ENCODE data around the gene TNS1. TPM values are rescaled to one million over a fixed set of nuclear protein-coding genes. Genes with fewer than 3 reads are reported as not detected.

Gene TNS1
- total RNA-seq, 1 donor, result 39.0 TPM

- DNase-seq (ENCODE audit: low read depth in 2 of 3, low spot score in 2 of 3), result peak in 1 of 3 donors; percentile 19
Measured at GRCh38 chr2:217761645-217762277, 241.0 kb downstream of the TNS1 start.

DNA sequence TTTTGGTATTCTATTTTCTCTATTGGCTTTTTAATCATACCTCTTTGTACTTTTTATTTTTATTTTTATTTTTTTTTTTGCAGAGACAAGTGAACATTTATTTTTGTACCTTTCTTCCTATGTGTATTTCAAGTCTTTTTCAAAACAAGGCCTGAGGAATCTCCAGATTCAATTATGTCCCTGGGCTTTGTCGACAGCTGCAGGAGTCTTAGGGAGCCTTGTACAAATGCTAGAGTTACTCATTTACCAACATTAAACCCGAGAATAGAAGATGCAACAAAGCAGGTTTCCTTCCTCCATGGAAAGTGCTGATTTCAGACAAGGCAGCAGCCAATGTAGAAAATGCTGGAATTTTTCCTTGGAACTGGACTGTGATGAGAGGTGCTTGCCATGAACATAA is 242.8 kb downstream of the TNS1 start:
- no peak for DNase-seq (ENCODE audit: low read depth in 2 of 3, low spot score in 2 of 3)

- DNase-seq (ENCODE audit: low read depth in 2 of 3, low spot score in 2 of 3), result no peak
Measured at GRCh38 chr2:217757108-217757463, 245.7 kb downstream of the TNS1 start.

GRCh38 chr2:217756375-217757107 is 246.3 kb downstream of the TNS1 start:
- peak; percentile 45 to 74 (median 70) for DNase-seq (ENCODE audit: low read depth in 2 of 3, low spot score in 2 of 3)

DNA sequence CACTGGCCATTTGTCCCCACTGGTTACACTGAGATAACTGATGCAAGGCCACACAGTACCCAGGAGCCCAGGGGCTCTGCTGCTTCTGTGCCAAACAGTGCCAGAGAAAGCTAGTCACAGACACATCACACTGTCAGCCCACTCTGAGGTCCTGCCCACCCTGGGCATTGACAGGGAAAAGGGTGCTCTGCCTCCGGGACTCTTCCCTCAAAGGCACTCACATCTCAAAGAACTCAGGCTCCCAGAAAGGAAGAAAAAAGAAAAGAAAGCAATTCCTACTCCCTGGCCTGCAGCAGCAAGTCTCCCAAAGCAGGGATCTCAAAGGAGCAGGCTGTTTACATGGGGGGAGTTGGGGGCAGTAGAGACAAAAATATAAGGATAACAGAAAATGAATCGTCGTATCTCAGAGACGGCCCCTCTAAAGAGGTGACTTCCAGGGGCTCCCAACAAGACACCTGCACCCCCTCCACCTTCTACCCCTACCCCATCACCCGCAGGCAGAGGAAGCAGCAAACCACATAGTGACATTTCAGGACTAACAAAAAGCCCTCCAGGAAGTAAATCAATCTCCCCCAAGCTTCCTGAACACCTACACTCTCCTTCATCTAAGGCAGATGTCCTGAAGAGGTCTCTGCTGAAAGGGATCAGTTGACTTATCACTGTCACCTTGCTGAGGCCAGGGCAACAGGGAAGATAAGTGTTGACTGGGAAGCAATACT is 247.6 kb downstream of the TNS1 start:
- no peak for DNase-seq (ENCODE audit: low read depth in 2 of 3, low spot score in 2 of 3)

- no peak for DNase-seq (ENCODE audit: low read depth in 2 of 3, low spot score in 2 of 3)
Measured at GRCh38 chr2:217753460-217754200, 249.2 kb downstream of the TNS1 start.

DNA sequence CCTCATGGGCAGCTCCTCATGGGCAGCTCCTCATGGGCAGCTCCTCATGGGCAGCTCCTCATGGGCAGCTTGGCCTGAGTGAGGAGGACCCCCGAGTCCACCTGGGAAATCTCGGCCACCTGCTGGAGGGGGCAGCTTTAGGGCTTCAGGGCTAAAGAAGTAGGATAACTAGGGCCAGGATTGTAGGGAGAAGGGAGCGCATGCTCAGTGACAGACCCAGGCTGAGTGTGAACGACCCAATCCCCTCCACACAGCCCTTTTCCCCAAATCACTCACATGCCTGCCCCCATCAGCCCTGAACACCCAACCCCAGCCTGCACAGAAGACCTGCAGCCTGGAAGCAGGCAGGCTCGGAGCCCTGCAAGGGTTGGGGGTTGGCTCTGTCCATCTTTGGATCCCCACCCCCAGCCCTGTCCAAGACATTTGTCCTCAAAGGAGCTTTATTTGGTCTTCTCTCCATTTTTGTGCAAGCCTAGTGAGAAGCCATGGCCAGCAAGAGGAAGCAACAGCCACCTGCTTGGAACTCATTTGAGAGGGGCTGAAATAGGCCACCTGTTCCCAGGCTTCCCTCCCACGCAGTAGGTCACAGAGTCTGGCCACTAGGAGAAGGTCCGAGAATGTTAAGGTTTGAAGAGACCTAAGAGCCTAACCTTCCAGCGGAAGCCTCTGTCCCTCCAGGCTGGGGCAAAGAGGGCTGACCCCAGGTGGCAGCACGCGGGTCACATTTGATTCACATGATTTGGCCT is 249.9 kb downstream of the TNS1 start:
- no peak for DNase-seq (ENCODE audit: low read depth in 2 of 3, low spot score in 2 of 3)

- no peak for DNase-seq (ENCODE audit: low read depth in 2 of 3, low spot score in 2 of 3)
Measured at GRCh38 chr2:217751952-217752351, 250.8 kb downstream of the TNS1 start.

GRCh38 chr2:217751192-217751591 is 251.6 kb downstream of the TNS1 start:
- DNase-seq (ENCODE audit: low read depth in 2 of 3, low spot score in 2 of 3), result no peak

Small RNA genes within 50 kb of the gene (small RNA-seq; reads per million reads assigned to genes)
- 0.34 reads per million for gene MIR6809

Other genes starting within 250 kb of the TNS1 start
- 1.1 TPM for gene RUFY4, start 66.3 kb upstream of the TNS1 start, total RNA-seq
- gene CXCR2, start 123.0 kb upstream of the TNS1 start, total RNA-seq, result under 0.01 TPM
- under 0.01 TPM for gene CXCR1, start 164.0 kb upstream of the TNS1 start, total RNA-seq
- 259 TPM for gene ARPC2, start 214.2 kb upstream of the TNS1 start, total RNA-seq

All from hematopoietic multipotent progenitor cell (in vitro differentiated cells).